Ovary (tissue), 10 donors: ENCODE measurements around the gene GSG1. TPM values are rescaled to one million over a fixed set of nuclear protein-coding genes. Genes with fewer than 3 reads are reported as not detected.

Source experiments
- DNase-seq, 5 donors: peaks; one replicate each; pipeline ENCODE4 v3.0.0-alpha.2; 2019 to 2020
- H3K27ac ChIP-seq, 2 donors: fragments of 200-600 bp; one replicate each; pipeline versions ENCODE4 v1.5.1 to v1.8.0; 2019 to 2022
- H3K27me3 ChIP-seq: fragments of 200-600 bp; one replicate; pipeline ENCODE4 v1.8.0; 2022
- H3K36me3 ChIP-seq: fragments of 200-600 bp; sonication (generic); one replicate; pipeline ENCODE4 v1.5.1; 2019
- H3K4me1 ChIP-seq: one replicate; pipeline ENCODE4 v1.8.1; 2013; ENCODE audit warnings: mild to moderate bottlenecking, moderate library complexity; ENCODE audit not compliant: insufficient read depth
- H3K4me3 ChIP-seq: fragments of 200-600 bp; sonication (generic); one replicate; pipeline ENCODE4 v1.5.1; 2017
- H3K9me3 ChIP-seq, 2 donors: fragments of 200-600 bp in 1 of 2; sonication (generic) in 1 of 2; one replicate each; pipeline versions ENCODE4 v1.5.1 to v1.8.1; 2013 to 2019; ENCODE audit warnings: mild to moderate bottlenecking in 1 of 2, moderate library complexity in 1 of 2
- EP300 ChIP-seq: sonication (generic); formaldehyde crosslinking; IDR thresholded peaks from one replicate; pipeline ENCODE4 v1.6.1; 2017; ENCODE audit warnings: antibody characterized with exemption
- POLR2A ChIP-seq: fragments of 450-650 bp; IDR thresholded peaks from one replicate; pipeline ENCODE4 v1.6.1; 2017; ENCODE audit warnings: antibody characterized with exemption, mild to moderate bottlenecking, moderate library complexity
- WGBS, 3 donors: extraction: QIAGEN DNeasy Blood & Tissue Kit in 1 of 3; methylation state at CpG; one replicate each; pipeline versions ENCODE4 v1.1.5 to v1.1.7; 2013 to 2017; 5-methylcytosine and 5-hydroxymethylcytosine counted together
- intact Hi-C, 4 donors: fragments of 100-400 bp; cut with DNase I; formaldehyde crosslinking; loops; one replicate each; pipeline versions ENCODE4 v1.11.0 to v1.15.1; 2022 to 2023
- long read RNA-seq, 3 donors: library from polyadenylated mRNA in 2 of 3; unstranded in 2 of 3; transcript quantifications; one replicate each; pipeline ENCODE4 v2.0.0 and lab custom pipeline, GENCODE V29; 2021 to 2026
- polyA plus RNA-seq, 2 donors: library from polyadenylated mRNA; stranded (reverse); fragments of 200-250 nt in 1 of 2; fragments of 350-450 nt in 1 of 2; fragmentation: Illumina TruSeq in 1 of 2; extraction: RNeasy Lipid Tissue Mini Kit (QIAGEN cat#74804) in 1 of 2; gene quantifications; one replicate each; pipeline ENCODE4 v1.2.3, GENCODE V29; 2013 to 2014
- total RNA-seq, 7 donors: library from RNA; depleted of rRNA in 2 of 7; stranded (reverse); fragments of >200 nt in 2 of 7; fragmentation: NEBNext Ultra II Directional in 3 of 7; extraction: Animal tissue kit (Norgen Biotek cat#: 25700) in 3 of 7; gene quantifications; one replicate each; pipeline versions ENCODE4 v1.1.0 to v1.2.4, GENCODE V29; 2016 to 2023
- TF ChIP-seq, protein P1 (sequence below), 3 donors: fragments of 450-650 bp in 2 of 3; fragments of 200-600 bp in 1 of 3; IDR thresholded peaks; one replicate each; pipeline versions ENCODE4 v1.5.1 to v1.8.0; 2016 to 2022; ENCODE audit warnings: antibody characterized with exemption in 3 of 3, mild to moderate bottlenecking in 1 of 3
- donor health status: DM: no; HTN: no; CAD: no; lungs with moderate emphysema.
- donor health status: DM: no; HTN: no; CAD: no.
- donor health status: Bipolar disorder and iron deficiency.
- donor health status: DM: yes; HTN: yes; CAD: no.
- donor health status: DM: no; HTN: no; CAD: no.
- donor health status: DM: yes; HTN: yes; CAD: no.

Gene GSG1
- total RNA-seq (not detected), polyA plus RNA-seq (under 1 TPM; 0.33 to 0.43 TPM)
- long read RNA-seq, donor 1, result 0 reads
- long read RNA-seq, donor 2, result 0 reads
- long read RNA-seq, donor 3, partial matches to known transcripts, result 0 of 1 reads
- long read RNA-seq, donor 3, other reads (novel, unspliced or antisense), result 1 of 1 reads

DNA sequence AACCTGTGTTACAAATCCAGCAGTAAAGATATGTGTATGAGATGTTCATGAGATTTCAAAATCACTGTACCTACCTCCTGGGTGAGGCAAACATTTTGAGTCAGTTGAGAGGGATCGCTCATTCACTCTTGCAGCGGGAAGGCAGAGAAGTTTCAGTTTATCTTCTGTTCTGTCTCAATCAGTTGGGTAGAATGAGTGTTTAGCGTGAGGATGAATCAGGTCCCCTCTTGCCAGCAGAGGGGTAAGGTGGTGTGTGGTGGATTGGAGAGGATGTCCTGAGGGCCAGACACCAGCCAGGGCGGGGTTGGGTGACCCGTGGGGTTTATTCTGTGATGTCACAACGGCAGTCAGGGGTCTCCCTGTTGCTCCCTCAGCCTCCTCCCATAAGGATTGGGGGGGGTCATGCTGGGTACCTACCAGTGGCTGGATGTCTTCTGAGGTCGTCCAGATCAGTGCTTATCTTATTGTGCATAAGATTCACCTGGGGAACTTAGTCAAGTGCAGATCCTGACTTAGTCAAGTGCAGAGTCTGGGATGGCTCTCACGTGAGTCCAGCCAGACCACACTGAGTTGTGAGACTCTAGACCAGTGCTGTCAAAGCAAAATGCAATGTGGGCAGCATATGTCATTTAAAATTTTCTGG is at the start of gene GSG1:
TSS of gene GSG1 (minus strand) at position 277 of the 643 bp plus-strand sequence. CDS start at position 122, 155 bp downstream.
- Histone ChIP-seq H3K36me3 (no peaks in the 10 kb centered on the region), H3K27me3 (no peaks in the 10 kb centered on the region), H3K9me3 (no peaks in the 10 kb centered on the region), H3K27ac (peak within 1 kb of the TSS in 1 of 2 donors; percentile 94), H3K4me1 (peaks cover 3% of the 10 kb centered on the region), H3K4me3 (no peak within 1 kb of the TSS)
- 92 to 96% (median 93%) methylated on average over 8 of the region's 8 CpGs for WGBS, 3 donors
- no peak for DNase-seq
- intact Hi-C loops, result loop anchor here in 1 of 4 donors (10.0 kb wide), 1 partner anchor 91 kb away; the partner anchor contains the start of gene EMP1
- TF ChIP-seq EP300 (no peak), POLR2A (no peak)
- TF ChIP-seq, protein P1, sequence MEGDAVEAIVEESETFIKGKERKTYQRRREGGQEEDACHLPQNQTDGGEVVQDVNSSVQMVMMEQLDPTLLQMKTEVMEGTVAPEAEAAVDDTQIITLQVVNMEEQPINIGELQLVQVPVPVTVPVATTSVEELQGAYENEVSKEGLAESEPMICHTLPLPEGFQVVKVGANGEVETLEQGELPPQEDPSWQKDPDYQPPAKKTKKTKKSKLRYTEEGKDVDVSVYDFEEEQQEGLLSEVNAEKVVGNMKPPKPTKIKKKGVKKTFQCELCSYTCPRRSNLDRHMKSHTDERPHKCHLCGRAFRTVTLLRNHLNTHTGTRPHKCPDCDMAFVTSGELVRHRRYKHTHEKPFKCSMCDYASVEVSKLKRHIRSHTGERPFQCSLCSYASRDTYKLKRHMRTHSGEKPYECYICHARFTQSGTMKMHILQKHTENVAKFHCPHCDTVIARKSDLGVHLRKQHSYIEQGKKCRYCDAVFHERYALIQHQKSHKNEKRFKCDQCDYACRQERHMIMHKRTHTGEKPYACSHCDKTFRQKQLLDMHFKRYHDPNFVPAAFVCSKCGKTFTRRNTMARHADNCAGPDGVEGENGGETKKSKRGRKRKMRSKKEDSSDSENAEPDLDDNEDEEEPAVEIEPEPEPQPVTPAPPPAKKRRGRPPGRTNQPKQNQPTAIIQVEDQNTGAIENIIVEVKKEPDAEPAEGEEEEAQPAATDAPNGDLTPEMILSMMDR (IDR thresholded peaks at IDR 0.05), result no peak

DNA sequence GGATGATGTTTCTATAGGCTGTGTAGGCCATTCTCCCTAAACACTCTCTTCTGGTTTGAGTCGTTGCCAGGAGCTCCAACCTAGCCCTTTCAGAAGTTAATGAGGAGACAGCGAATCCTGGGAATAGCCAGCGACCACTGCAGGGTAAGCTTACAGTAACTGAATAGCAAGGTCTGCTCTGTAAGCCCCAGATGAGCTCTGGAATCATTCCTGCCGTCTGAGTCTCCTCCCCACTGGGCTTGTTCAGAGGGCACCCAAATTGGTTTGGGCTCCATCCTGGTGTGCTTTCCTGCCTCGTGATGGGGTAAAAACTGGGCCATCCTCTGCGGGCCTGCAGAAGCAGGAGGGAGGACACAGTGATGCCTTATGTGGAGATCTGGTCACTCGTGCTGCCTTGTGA is 49.7 kb upstream of the GSG1 start:
- Histone ChIP-seq H3K4me1 (peaks cover 7% of the 10 kb centered on the region), H3K4me3 (no peak overlapping the region), H3K9me3 (no peaks in the 10 kb centered on the region), H3K27ac (no peak overlapping the region), H3K36me3 (no peaks in the 10 kb centered on the region), H3K27me3 (no peaks in the 10 kb centered on the region)
- TF ChIP-seq EP300 (no peak), POLR2A (no peak)
- TF ChIP-seq, protein P1 (IDR thresholded peaks at IDR 0.05), result no peak
- intact Hi-C loops, result no loop called here
- DNase-seq, result no peak
- WGBS, 3 donors, result 85 to 90% (median 86%) methylated on average over 7 of the region's 7 CpGs

DNA sequence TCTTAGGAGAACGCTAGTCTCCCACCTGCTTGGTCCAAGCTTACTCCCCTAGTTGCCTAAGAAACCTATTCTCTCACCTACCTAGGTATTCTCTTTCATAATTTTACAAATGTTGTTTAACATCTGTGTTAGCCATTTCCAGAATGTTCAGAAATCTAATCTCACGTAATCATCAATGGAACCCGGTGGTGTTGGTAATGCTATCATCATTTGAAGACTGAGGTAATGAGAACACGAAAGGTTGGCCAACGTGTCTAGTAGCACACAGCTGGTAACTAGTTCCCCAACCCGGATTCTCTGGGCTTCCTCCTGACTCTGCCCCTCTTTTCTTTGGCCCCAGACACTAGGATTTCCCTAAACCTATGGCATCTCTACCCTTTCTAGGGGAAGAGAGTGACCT is 49.3 kb upstream of the GSG1 start:
- Histone ChIP-seq H3K4me1 (peaks cover 8% of the 10 kb centered on the region), H3K27me3 (no peaks in the 10 kb centered on the region), H3K27ac (no peak overlapping the region), H3K9me3 (no peaks in the 10 kb centered on the region), H3K36me3 (no peaks in the 10 kb centered on the region), H3K4me3 (no peak overlapping the region)
- WGBS, 3 donors, result 95 to 96% (median 96%) methylated on average over 6 of the region's 6 CpGs
- no peak for DNase-seq
- intact Hi-C loops, result no loop called here
- TF ChIP-seq POLR2A (no peak), EP300 (no peak)
- TF ChIP-seq, protein P1 (IDR thresholded peaks at IDR 0.05), result no peak

DNA sequence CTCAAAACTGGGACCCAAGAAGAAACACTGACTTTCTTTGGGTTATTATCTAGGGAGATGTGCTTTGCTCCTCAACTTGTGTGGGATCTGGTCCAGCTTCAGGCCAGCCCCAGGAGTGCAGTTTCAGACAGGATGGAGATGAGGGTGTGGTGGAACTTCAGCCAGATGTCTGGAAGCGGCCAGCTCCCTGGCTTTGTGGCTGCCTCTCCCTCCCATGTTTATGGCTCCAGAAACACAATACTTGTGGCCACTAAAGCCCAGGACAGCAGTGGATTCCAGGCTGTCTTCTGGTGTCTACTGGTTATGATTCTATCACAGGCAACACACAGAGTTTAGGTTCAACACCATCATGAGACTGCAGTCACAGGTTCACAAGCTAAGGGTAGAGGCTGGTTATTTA is 48.8 kb upstream of the GSG1 start:
- TF ChIP-seq POLR2A, result no peak
- TF ChIP-seq, protein P1 (IDR thresholded peaks at IDR 0.05), result no peak
- TF ChIP-seq EP300, result no peak
- H3K4me3 ChIP-seq, result no peak overlapping the region
- DNase-seq, result no peak
- no peaks in the 10 kb centered on the region for H3K9me3 ChIP-seq
- WGBS, 3 donors, result 75 to 83% (median 81%) methylated on average over 1 of the region's 1 CpG
- no peaks in the 10 kb centered on the region for H3K36me3 ChIP-seq
- peaks cover 8% of the 10 kb centered on the region for H3K4me1 ChIP-seq
- intact Hi-C loops, result no loop called here
- H3K27ac ChIP-seq, result no peak overlapping the region
- H3K27me3 ChIP-seq, result no peaks in the 10 kb centered on the region
